Activated CD8-positive, alpha-beta T cell treated with anti-CD3 and anti-CD28 coated beads, Interleukin-2, amount 10 ng/mL, durations not matched to agents 7 days and 5 days (primary cell): ENCODE measurements around the gene NHLRC4. TPM values are rescaled to one million over a fixed set of nuclear protein-coding genes. Genes with fewer than 3 reads are reported as not detected.

Source experiments
- ATAC-seq: fragments of 150-1000 bp; cut with Tn5 transposase; one replicate; pipeline ENCODE4 v1.10.0; 2021; ENCODE audit warnings: moderate library complexity
- CTCF ChIA-PET: fragments of 350-600 bp; sonication (Branson Sonifier 250); formaldehyde crosslinking; loops from one replicate; lab custom pipeline; 2021; ENCODE audit warnings: antibody characterized with exemption; lab: Charles Lee
- POLR2A ChIA-PET: fragments of 350-600 bp; sonication (Branson Sonifier 250); formaldehyde crosslinking; loops from one replicate; lab custom pipeline; 2021; ENCODE audit warnings: antibody characterized with exemption; lab: Charles Lee
- DNase-seq: peaks from one replicate; pipeline ENCODE4 v3.0.0-alpha.2; 2020
- H3K27ac Mint-ChIP-seq: one replicate; pipeline ENCODE4 v1.8.0; 2021; ENCODE audit warnings: mild to moderate bottlenecking, mixed read lengths
- H3K27me3 Mint-ChIP-seq: one replicate; pipeline ENCODE4 v1.8.0; 2021; ENCODE audit warnings: low read depth, mixed read lengths
- H3K36me3 Mint-ChIP-seq: one replicate; pipeline ENCODE4 v1.8.0; 2021; ENCODE audit warnings: low read depth, mixed read lengths
- H3K4me1 Mint-ChIP-seq: one replicate; pipeline ENCODE4 v1.8.0; 2021; ENCODE audit warnings: low read depth, mixed read lengths
- H3K4me3 Mint-ChIP-seq: one replicate; pipeline ENCODE4 v1.8.0; 2021; ENCODE audit warnings: mild to moderate bottlenecking, mixed read lengths
- H3K9me3 Mint-ChIP-seq: one replicate; pipeline ENCODE4 v1.8.0; 2022; ENCODE audit warnings: mixed read lengths; ENCODE audit not compliant: insufficient read depth
- total RNA-seq, 2 experiments: library from RNA; stranded (reverse); gene quantifications; one replicate each; pipeline ENCODE4 v1.2.3, GENCODE V29; 2021

The NHLRC4 gene
- total RNA-seq, 2 experiments from 2014 or later, result 1.6 TPM

GRCh38 chr16:557463-558297, 9.1 kb upstream of the NHLRC4 start:
- ChIA-PET CTCF (no interaction called here), POLR2A (interaction anchor here (1.8 kb wide), 1 partner anchor 9 kb away, joined by 3 read pairs; the partner anchor contains the start of gene NHLRC4)
- ATAC-seq, result no peak
- Mint-ChIP-seq H3K36me3 (no peaks in the 10 kb centered on the region), H3K27me3 (peaks cover 12% of the 10 kb centered on the region), H3K27ac (no peak overlapping the region), H3K9me3 (no peaks in the 10 kb centered on the region), H3K4me1 (no peaks in the 10 kb centered on the region), H3K4me3 (no peak overlapping the region)
- DNase-seq, result no peak

DNA sequence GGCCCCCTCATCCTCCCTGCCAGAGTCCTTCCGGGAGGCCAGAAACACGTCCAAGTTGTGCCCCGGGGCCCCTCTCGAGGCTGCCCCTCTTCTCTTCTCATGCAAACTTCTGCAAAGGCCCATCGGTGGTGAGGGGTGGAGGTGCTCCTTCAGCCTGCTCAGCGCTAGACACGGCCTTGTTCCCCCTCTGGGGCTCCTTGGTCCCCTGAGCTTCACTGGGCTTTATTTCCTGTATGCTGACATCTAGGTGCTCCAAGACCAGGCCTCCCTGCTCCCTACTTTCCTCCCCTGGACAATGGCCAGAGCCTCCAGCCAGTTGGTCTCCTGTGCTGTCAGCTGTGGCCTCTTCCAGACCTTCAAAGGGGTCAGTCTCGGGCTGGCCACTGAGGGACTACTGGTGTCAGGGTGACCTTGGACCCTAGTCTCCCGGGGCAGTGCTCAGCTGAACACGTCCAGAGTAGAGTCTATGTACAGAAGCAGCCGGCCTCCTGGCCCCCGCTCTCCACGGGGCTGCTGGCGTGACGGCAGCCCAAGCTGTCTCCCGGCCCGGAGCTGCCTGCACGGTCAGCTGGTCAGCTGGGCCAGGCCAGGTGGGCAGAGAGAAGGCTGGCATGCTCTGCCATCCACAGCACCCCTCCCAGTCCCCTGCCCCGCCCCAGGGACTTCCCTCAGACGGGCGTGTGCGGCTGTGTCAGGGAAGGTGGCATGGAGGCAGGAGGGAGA, 8.3 kb upstream of the NHLRC4 start:
- H3K4me1 Mint-ChIP-seq, result no peaks in the 10 kb centered on the region
- H3K27me3 Mint-ChIP-seq, result peaks cover 12% of the 10 kb centered on the region
- CTCF ChIA-PET, result interaction anchor here (1.2 kb wide), 1 partner anchor 10 kb away, joined by 3 read pairs; no protein-coding TSS in a partner anchor
- DNase-seq (no peak), ATAC-seq (no peak)
- H3K4me3 Mint-ChIP-seq, result no peak overlapping the region
- no peak overlapping the region for H3K27ac Mint-ChIP-seq
- H3K36me3 Mint-ChIP-seq, result no peaks in the 10 kb centered on the region
- POLR2A ChIA-PET, result interaction anchor here (1.8 kb wide), 1 partner anchor 8 kb away, joined by 3 read pairs; the partner anchor contains the start of gene NHLRC4
- H3K9me3 Mint-ChIP-seq, result no peaks in the 10 kb centered on the region

DNA sequence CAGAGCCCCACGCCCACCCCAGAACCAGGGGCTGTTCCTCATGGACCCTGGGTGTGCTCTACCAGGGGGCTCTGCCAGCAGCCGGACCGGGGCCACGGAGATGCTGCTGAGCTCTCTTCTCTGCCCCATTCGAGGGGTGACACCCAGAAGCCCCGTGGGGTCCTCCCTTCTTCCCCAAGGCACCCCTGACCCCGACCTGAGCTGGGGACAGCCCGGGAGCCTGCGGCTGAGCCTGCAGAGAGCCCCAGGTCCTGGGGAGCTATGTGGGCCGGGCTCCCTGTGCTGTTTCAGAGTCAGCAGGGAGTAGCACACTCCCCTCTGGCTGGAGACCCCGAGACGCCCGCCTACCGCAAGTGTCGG, 7.8 kb upstream of the NHLRC4 start:
- Mint-ChIP-seq H3K9me3 (no peaks in the 10 kb centered on the region), H3K27ac (no peak overlapping the region), H3K4me1 (no peaks in the 10 kb centered on the region), H3K4me3 (no peak overlapping the region), H3K27me3 (peaks cover 12% of the 10 kb centered on the region), H3K36me3 (no peaks in the 10 kb centered on the region)
- ChIA-PET CTCF (interaction anchor here (1.2 kb wide), 1 partner anchor 9 kb away, joined by 3 read pairs; no protein-coding TSS in a partner anchor), POLR2A (interaction anchor here (1.8 kb wide), 1 partner anchor 8 kb away, joined by 3 read pairs; the partner anchor contains the start of gene NHLRC4)
- ATAC-seq (no peak), DNase-seq (no peak)

DNA sequence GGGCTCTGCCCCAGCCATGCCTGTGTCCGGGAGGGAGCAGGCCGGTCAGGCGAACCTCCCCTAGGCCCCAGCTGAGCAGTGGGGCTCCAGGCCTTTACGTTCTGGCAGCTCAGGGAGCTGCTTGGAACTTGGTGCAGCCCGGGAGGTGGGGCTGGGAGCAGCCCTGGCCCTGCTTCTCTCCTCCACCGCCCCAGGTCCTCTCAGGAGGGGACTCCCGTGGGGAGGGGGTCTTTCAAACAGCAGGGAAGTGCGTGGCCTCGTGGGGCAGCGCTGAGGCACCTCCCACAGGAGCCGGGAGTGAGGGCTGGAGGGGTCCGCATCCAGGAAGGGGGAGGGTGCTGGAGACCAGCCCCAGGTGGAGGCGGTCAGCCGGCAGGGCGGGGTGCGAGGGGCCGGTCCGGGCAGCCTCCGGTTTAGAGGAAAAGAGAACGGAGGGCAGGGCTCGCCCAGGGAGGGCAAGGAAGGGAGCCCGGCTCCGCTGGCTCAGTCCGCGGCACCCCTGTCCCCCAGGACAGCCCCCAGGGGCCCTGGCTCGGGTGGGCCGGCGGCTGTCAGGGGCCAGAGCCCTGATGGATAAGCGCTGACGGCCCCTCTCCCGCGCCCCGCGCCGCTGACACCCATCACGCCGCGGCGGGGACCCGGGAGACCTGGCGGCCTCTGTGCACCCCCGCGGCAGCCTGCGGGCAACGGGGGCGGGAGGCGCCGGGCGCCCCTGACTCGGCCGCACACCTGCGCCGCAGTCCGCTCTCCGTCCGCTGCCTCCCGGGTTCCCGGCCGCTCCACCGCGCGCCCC, 7.2 kb upstream of the NHLRC4 start:
- Mint-ChIP-seq H3K27ac (no peak overlapping the region), H3K9me3 (no peaks in the 10 kb centered on the region), H3K27me3 (peaks cover 12% of the 10 kb centered on the region), H3K4me1 (no peaks in the 10 kb centered on the region), H3K36me3 (no peaks in the 10 kb centered on the region), H3K4me3 (no peak overlapping the region)
- DNase-seq (no peak), ATAC-seq (no peak)
- ChIA-PET POLR2A (no interaction called here), CTCF (interaction anchor here (1.2 kb wide), 1 partner anchor 9 kb away, joined by 3 read pairs; no protein-coding TSS in a partner anchor)

GRCh38 chr16:560204-560700, 6.6 kb upstream of the NHLRC4 start, which contains the start of gene PRR35:
TSS of gene PRR35 (plus strand) at chr16:560394. CDS start at chr16:563295, 2,901 bp downstream.
- peaks cover 12% of the 10 kb centered on the region for H3K27me3 Mint-ChIP-seq
- no peaks in the 10 kb centered on the region for H3K4me1 Mint-ChIP-seq
- ChIA-PET POLR2A (no interaction called here), CTCF (no interaction called here)
- H3K36me3 Mint-ChIP-seq, result no peaks in the 10 kb centered on the region
- no peaks in the 10 kb centered on the region for H3K9me3 Mint-ChIP-seq
- H3K27ac Mint-ChIP-seq, result no peak within 1 kb of the TSS
- ATAC-seq (no peak), DNase-seq (no peak)
- H3K4me3 Mint-ChIP-seq, result no peak within 1 kb of the TSS

DNA sequence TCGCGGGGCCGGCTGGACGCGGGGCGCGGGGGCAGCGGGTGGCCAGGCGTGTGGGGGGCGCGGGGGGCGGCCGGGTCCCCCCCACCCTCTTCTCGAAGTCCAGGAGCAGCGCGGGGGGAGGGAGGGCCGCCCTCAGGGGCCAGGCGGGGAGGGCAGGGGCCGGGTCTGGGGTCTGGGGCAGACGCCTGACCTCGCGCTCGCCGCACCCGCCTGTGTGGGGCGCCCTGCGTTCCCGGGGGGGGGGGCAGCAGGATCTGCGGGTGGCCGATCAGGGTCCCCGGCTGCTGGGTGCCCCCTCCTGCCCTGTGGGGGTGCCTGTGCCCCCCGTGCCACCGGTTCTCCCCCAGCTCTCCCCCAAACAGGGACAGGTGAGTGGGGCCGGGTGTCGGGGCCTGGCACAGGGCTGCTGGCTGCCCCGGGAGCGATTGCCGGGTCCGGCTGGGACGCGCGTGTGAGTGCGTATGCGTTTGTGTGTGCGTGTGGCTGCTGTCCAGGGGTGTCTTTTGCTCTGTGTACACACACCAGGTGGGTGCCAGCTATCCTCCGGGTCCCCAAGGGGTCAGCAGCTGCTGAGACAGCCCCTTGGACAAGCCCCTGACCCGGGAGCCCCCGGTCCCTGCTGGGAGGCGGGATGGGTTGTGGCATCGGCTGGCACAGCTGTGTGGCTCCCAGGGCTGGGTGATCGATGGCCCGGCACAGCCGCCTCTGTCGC, 5.9 kb upstream of the NHLRC4 start:
- no peaks in the 10 kb centered on the region for H3K36me3 Mint-ChIP-seq
- DNase-seq, result no peak
- H3K4me3 Mint-ChIP-seq, result no peak overlapping the region
- ChIA-PET CTCF (no interaction called here), POLR2A (no interaction called here)
- H3K4me1 Mint-ChIP-seq, result no peaks in the 10 kb centered on the region
- H3K9me3 Mint-ChIP-seq, result no peaks in the 10 kb centered on the region
- no peak overlapping the region for H3K27ac Mint-ChIP-seq
- ATAC-seq, result no peak
- H3K27me3 Mint-ChIP-seq, result peaks cover 12% of the 10 kb centered on the region

GRCh38 chr16:561413-561794, 5.4 kb upstream of the NHLRC4 start:
- ATAC-seq, result no peak
- ChIA-PET POLR2A (no interaction called here), CTCF (no interaction called here)
- DNase-seq, result no peak
- Mint-ChIP-seq H3K36me3 (no peaks in the 10 kb centered on the region), H3K27me3 (peaks cover 12% of the 10 kb centered on the region), H3K4me1 (peaks cover 2% of the 10 kb centered on the region), H3K4me3 (no peak overlapping the region), H3K27ac (no peak overlapping the region), H3K9me3 (no peaks in the 10 kb centered on the region)

DNA sequence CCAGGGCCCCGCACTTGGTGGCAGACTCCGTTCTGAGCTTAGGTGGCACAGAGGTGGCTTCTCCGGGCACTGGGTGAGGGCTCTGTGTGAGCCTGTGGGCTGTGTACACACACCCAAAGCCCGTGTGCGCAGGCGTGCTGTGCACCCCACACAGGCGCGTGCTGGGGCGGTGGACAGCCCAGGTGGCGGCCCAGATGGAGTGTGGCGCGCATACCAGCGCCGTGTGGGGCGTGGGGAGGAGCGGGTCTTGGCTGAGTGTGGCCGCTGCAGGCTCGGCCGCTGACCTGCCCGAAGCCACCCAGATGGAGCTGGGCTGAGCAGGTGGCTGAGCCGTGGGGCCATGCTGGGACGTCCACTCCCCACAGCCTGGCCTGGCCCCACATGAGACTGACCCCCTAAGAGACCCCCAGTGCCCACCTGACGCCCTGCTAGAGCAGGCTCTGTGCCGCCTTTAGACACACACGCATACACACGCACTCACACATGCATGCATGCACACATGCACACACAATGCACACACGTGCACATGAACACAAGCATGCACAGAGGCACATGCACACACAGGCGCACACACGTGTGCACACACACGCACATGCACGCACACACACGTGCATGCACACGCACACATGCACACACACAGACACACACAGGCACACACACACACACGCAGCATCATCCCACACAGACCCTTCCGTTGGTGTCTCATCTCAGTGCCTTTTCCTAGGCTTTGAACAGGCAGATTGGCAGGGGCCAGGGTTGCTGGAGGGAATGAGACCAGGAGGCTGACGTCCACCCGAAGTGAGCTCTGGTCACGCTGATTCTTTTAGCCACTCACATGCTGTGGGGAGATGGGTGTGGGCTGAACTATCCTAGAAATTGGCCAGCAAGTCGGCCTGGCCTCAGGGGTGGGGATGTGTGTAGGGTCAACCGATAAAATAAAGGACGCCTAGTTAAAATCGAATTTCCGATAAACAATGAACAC, 4.6 kb upstream of the NHLRC4 start:
- Mint-ChIP-seq H3K36me3 (no peaks in the 10 kb centered on the region), H3K9me3 (no peaks in the 10 kb centered on the region), H3K4me3 (no peak overlapping the region), H3K27me3 (peaks cover 12% of the 10 kb centered on the region), H3K27ac (no peak overlapping the region), H3K4me1 (peaks cover 10% of the 10 kb centered on the region)
- DNase-seq (no peak), ATAC-seq (no peak)
- ChIA-PET CTCF (no interaction called here), POLR2A (no interaction called here)

- ChIA-PET CTCF (no interaction called here), POLR2A (no interaction called here)
- no peaks in the 10 kb centered on the region for H3K36me3 Mint-ChIP-seq
- DNase-seq (no peak), ATAC-seq (no peak)
- H3K27me3 Mint-ChIP-seq, result peaks cover 12% of the 10 kb centered on the region
- H3K27ac Mint-ChIP-seq, result no peak overlapping the region
- H3K4me3 Mint-ChIP-seq, result no peak overlapping the region
- H3K4me1 Mint-ChIP-seq, result peaks cover 11% of the 10 kb centered on the region
- H3K9me3 Mint-ChIP-seq, result no peaks in the 10 kb centered on the region
These were observed 3.6 kb upstream of the NHLRC4 start for GRCh38 chr16:563072-563644.
